Neural cell (in vitro differentiated cells): Measurements from ENCODE around the gene CARS1.

ENCODE experiments used
- EP300 ChIP-seq: fragments of 450-650 bp; conservative IDR thresholded peaks from 2 replicates; pipeline ENCODE4 v1.6.1; 2014; ENCODE audit warnings: antibody characterized with exemption, mild to moderate bottlenecking, moderate library complexity; ENCODE audit not compliant: poor library complexity, severe bottlenecking
- EZH2 ChIP-seq: fragments of 200-600, 300-800 bp; shearing (Covaris generic), sonication (generic); IDR thresholded peaks from 2 replicates; pipeline ENCODE4 v1.6.1; 2014; ENCODE audit warnings: antibody characterized with exemption, low read length, borderline replicate concordance, mild to moderate bottlenecking; ENCODE audit not compliant: insufficient read depth, poor library complexity, severe bottlenecking
- POLR2AphosphoS5 ChIP-seq: IDR thresholded peaks from 2 replicates; pipeline ENCODE4 v1.6.1; 2012
- RAD21 ChIP-seq: fragments of 450-650 bp; conservative IDR thresholded peaks from 2 replicates; pipeline ENCODE4 v1.6.1; 2014; ENCODE audit warnings: antibody characterized with exemption, mild to moderate bottlenecking, moderate library complexity
- TAF1 ChIP-seq: IDR thresholded peaks from 2 replicates; pipeline ENCODE4 v1.6.1; 2012; ENCODE audit warnings: low read depth
- TF ChIP-seq, protein P1 (sequence below): fragments of 450-650 bp; IDR thresholded peaks from 2 replicates; pipeline ENCODE4 v1.5.1; 2014; ENCODE audit warnings: antibody characterized with exemption, mild to moderate bottlenecking, moderate library complexity; ENCODE audit not compliant: poor library complexity, severe bottlenecking
- TF ChIP-seq, protein P2 (sequence below): IDR thresholded peaks from 2 replicates; pipeline ENCODE4 v1.6.1; 2012; ENCODE audit warnings: borderline replicate concordance

GRCh38 chr11:3035333-3035732 lies 21.9 kb downstream of the CARS1 start:
- TF ChIP-seq, protein P1, sequence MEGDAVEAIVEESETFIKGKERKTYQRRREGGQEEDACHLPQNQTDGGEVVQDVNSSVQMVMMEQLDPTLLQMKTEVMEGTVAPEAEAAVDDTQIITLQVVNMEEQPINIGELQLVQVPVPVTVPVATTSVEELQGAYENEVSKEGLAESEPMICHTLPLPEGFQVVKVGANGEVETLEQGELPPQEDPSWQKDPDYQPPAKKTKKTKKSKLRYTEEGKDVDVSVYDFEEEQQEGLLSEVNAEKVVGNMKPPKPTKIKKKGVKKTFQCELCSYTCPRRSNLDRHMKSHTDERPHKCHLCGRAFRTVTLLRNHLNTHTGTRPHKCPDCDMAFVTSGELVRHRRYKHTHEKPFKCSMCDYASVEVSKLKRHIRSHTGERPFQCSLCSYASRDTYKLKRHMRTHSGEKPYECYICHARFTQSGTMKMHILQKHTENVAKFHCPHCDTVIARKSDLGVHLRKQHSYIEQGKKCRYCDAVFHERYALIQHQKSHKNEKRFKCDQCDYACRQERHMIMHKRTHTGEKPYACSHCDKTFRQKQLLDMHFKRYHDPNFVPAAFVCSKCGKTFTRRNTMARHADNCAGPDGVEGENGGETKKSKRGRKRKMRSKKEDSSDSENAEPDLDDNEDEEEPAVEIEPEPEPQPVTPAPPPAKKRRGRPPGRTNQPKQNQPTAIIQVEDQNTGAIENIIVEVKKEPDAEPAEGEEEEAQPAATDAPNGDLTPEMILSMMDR: no peak
- TF ChIP-seq EP300 (no peak), POLR2AphosphoS5 (no peak), EZH2 (no peak), TAF1 (no peak), RAD21 (no peak)
- TF ChIP-seq, protein P2, sequence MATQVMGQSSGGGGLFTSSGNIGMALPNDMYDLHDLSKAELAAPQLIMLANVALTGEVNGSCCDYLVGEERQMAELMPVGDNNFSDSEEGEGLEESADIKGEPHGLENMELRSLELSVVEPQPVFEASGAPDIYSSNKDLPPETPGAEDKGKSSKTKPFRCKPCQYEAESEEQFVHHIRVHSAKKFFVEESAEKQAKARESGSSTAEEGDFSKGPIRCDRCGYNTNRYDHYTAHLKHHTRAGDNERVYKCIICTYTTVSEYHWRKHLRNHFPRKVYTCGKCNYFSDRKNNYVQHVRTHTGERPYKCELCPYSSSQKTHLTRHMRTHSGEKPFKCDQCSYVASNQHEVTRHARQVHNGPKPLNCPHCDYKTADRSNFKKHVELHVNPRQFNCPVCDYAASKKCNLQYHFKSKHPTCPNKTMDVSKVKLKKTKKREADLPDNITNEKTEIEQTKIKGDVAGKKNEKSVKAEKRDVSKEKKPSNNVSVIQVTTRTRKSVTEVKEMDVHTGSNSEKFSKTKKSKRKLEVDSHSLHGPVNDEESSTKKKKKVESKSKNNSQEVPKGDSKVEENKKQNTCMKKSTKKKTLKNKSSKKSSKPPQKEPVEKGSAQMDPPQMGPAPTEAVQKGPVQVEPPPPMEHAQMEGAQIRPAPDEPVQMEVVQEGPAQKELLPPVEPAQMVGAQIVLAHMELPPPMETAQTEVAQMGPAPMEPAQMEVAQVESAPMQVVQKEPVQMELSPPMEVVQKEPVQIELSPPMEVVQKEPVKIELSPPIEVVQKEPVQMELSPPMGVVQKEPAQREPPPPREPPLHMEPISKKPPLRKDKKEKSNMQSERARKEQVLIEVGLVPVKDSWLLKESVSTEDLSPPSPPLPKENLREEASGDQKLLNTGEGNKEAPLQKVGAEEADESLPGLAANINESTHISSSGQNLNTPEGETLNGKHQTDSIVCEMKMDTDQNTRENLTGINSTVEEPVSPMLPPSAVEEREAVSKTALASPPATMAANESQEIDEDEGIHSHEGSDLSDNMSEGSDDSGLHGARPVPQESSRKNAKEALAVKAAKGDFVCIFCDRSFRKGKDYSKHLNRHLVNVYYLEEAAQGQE: no peak
